Tibial nerve (tissue), 4 donors: ENCODE results near the gene SOS2. TPM values are rescaled to one million over a fixed set of nuclear protein-coding genes. Genes with fewer than 3 reads are reported as not detected.

ENCODE experiments used
- DNase-seq, 2 donors: peaks; one replicate each; pipeline ENCODE4 v3.0.0-alpha.2; 2019; ENCODE audit warnings: low spot score in 2 of 2
- H3K27ac ChIP-seq, 4 donors: fragments of 200-600 bp; sonication (generic) in 3 of 4; one replicate each; pipeline ENCODE4 v1.5.1; 2017 to 2019; ENCODE audit warnings: mild to moderate bottlenecking in 1 of 4
- H3K27me3 ChIP-seq, 2 donors: fragments of 200-600 bp; sonication (generic) in 1 of 2; one replicate each; pipeline versions ENCODE4 v1.5.1 to v1.6.0; 2017 to 2019
- H3K36me3 ChIP-seq, 3 donors: fragments of 200-600 bp; sonication (generic); one replicate each; pipeline ENCODE4 v1.5.1; 2018 to 2019
- H3K4me1 ChIP-seq, 4 donors: fragments of 200-600 bp; sonication (generic) in 3 of 4; one replicate each; pipeline ENCODE4 v1.5.1; 2017 to 2019
- H3K4me3 ChIP-seq, 4 donors: fragments of 200-600 bp; sonication (generic) in 3 of 4; one replicate each; pipeline ENCODE4 v1.5.1; 2017 to 2019; ENCODE audit warnings: mild to moderate bottlenecking in 1 of 4, moderate library complexity in 1 of 4
- H3K9me3 ChIP-seq, 4 donors: fragments of 200-600 bp; sonication (generic) in 3 of 4; one replicate each; pipeline ENCODE4 v1.5.1; 2017 to 2019
- EP300 ChIP-seq, 2 donors: sonication (generic); formaldehyde crosslinking; IDR thresholded peaks; one replicate each; pipeline ENCODE4 v1.6.1; 2017; ENCODE audit warnings: antibody characterized with exemption in 2 of 2, mild to moderate bottlenecking in 1 of 2
- POLR2A ChIP-seq, 2 donors: fragments of 450-650 bp; IDR thresholded peaks; one replicate each; pipeline ENCODE4 v1.6.1; 2017; ENCODE audit warnings: antibody characterized with exemption in 2 of 2, mild to moderate bottlenecking in 2 of 2, moderate library complexity in 2 of 2
- WGBS, 2 donors: methylation state at CpG; one replicate each; pipeline ENCODE4 v1.1.5; 2018; 5-methylcytosine and 5-hydroxymethylcytosine counted together
- total RNA-seq, 4 donors: library from RNA; depleted of rRNA; stranded (reverse); fragments of >200 nt; gene quantifications; one replicate each; pipeline ENCODE4 v1.1.0, GENCODE V29; 2016
- TF ChIP-seq, protein P1 (sequence below), 5 experiments: fragments of 200-600 bp in 3 of 5; fragments of 450-650 bp in 2 of 5; sonication (generic) in 3 of 5; IDR thresholded peaks; one replicate each; pipeline ENCODE4 v1.5.1; 2016 to 2019; ENCODE audit warnings: antibody characterized with exemption in 5 of 5, mild to moderate bottlenecking in 3 of 5, moderate library complexity in 2 of 5

The SOS2 gene
- total RNA-seq, 4 donors from 2014 or later = 30.9 to 41.5 (median 38.0) TPM

DNA sequence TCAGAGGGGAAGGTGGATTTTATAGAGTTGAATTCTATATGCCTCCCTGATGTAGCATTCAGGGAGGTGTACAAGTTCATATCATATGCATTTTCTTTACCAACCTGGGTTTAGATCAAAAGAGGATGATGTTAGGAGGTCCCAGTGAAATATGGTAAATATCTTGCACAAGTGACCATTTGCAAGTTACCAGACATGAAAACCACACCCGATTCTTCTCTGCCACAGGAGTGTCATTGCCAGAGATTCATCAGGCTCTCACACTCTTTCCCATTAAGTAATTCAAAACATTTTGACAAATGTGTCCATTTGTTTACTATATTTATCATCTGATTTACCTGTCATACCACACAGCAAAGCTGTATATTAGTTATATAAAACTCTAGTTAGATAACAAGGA, 159.0 kb downstream of the SOS2 start:
- 90 to 97% methylated on average over 1 of the region's 1 CpG for WGBS, 2 donors
- no peaks in the 10 kb centered on the region for H3K27me3 ChIP-seq
- H3K4me3 ChIP-seq = no peak overlapping the region
- H3K4me1 ChIP-seq = no peaks in the 10 kb centered on the region
- TF ChIP-seq, protein P1, sequence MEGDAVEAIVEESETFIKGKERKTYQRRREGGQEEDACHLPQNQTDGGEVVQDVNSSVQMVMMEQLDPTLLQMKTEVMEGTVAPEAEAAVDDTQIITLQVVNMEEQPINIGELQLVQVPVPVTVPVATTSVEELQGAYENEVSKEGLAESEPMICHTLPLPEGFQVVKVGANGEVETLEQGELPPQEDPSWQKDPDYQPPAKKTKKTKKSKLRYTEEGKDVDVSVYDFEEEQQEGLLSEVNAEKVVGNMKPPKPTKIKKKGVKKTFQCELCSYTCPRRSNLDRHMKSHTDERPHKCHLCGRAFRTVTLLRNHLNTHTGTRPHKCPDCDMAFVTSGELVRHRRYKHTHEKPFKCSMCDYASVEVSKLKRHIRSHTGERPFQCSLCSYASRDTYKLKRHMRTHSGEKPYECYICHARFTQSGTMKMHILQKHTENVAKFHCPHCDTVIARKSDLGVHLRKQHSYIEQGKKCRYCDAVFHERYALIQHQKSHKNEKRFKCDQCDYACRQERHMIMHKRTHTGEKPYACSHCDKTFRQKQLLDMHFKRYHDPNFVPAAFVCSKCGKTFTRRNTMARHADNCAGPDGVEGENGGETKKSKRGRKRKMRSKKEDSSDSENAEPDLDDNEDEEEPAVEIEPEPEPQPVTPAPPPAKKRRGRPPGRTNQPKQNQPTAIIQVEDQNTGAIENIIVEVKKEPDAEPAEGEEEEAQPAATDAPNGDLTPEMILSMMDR (IDR thresholded peaks at IDR 0.05) = no peak
- TF ChIP-seq EP300 (IDR thresholded peaks at IDR 0.05) (no peak), POLR2A (IDR thresholded peaks at IDR 0.05) (no peak)
- H3K9me3 ChIP-seq = no peaks in the 10 kb centered on the region
- H3K27ac ChIP-seq = no peak overlapping the region
- DNase-seq = no peak
- no peaks in the 10 kb centered on the region for H3K36me3 ChIP-seq

DNA sequence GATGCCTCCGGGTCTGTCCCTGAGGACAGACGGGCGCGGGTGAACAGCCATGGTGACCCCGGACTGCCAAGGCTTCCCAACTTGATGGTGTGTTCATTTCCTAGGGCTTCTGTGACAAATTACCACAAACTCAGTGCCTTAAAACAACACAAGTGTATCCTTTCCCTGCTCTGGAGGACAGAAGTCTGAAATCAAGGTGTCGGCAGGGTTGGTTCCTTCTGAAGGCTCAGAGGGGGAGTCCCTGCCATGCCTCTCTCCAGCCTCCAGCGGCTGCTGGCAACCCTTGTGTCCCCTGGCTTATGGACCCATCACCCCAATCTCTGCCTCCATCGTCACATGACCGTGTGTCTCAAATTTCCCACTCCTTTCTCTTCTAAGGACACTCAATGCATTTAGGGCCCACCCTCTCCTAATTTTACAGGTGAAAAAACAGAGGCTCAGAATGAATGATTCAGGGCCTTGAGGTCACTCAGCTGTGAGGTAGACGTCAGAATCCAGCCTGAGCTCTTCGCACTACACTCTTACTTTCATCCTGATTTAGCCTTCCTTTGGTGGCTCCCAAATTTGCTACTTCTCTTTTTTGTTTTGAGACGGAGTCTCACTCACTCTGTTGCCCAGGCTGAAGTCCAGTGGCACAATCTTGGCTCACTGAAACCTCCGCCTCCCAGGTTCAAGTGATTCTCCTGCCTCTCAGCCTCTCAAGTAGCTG, 160.4 kb downstream of the SOS2 start:
- H3K36me3 ChIP-seq = no peaks in the 10 kb centered on the region
- no peak overlapping the region for H3K27ac ChIP-seq
- no peak overlapping the region for H3K4me3 ChIP-seq
- WGBS, 2 donors = 79 to 80% methylated on average over 13 of the region's 13 CpGs
- H3K9me3 ChIP-seq = no peaks in the 10 kb centered on the region
- no peak for DNase-seq
- H3K27me3 ChIP-seq = no peaks in the 10 kb centered on the region
- no peaks in the 10 kb centered on the region for H3K4me1 ChIP-seq
- no peak for TF ChIP-seq EP300 (IDR thresholded peaks at IDR 0.05)
- TF ChIP-seq, protein P1 (IDR thresholded peaks at IDR 0.05) = no peak
- TF ChIP-seq POLR2A (IDR thresholded peaks at IDR 0.05) = no peak

DNA sequence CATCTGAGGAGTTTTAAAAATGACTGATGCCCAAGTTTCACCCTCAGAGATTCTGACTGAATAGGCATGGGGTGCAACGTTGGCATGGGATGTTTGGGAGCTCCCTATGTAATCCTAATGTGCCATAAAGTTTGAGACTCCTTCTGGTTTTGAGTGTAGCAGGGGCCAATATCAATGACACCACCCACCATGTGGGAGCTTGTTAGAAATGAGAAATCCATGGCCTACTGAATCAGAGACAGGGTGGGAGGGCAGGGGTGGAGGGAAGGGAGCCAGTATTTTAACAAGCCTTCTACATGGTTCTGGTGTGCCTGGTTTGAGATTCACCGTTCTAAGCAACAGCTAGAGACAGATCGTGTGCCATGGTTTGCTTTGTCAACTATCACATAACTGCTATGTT, 161.1 kb downstream of the SOS2 start:
- Histone ChIP-seq H3K9me3 (no peaks in the 10 kb centered on the region), H3K4me1 (no peaks in the 10 kb centered on the region), H3K27me3 (no peaks in the 10 kb centered on the region), H3K4me3 (no peak overlapping the region), H3K36me3 (no peaks in the 10 kb centered on the region), H3K27ac (no peak overlapping the region)
- no peak for DNase-seq
- TF ChIP-seq POLR2A (IDR thresholded peaks at IDR 0.05) (no peak), EP300 (IDR thresholded peaks at IDR 0.05) (no peak)
- TF ChIP-seq, protein P1 (IDR thresholded peaks at IDR 0.05) = no peak
- WGBS, 2 donors = 84 to 88% methylated on average over 3 of the region's 3 CpGs

DNA sequence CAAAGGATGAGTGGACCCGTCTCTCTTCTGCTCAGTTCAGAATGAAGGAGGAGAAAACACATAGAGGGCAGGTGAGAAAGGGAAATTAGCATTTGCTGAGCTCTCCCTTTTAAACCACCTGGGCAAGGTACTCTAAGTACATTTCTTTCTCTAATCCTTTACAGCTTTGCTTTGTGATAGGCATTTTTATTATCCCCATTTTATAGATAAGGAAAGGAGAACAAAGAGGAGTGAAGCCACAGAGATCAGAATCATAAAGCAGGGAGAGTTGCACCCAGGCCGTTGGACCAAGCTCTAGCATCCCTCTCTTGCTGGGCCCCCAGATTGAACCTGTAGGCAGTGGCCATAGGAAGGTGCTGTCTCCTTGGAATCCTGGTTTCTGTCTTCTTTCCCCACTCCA, 162.1 kb downstream of the SOS2 start:
- TF ChIP-seq EP300 (IDR thresholded peaks at IDR 0.05) (no peak), POLR2A (IDR thresholded peaks at IDR 0.05) (no peak)
- TF ChIP-seq, protein P1 (IDR thresholded peaks at IDR 0.05) = no peak
- WGBS, 2 donors = 52 to 55% methylated on average over 2 of the region's 2 CpGs
- H3K27ac ChIP-seq = no peak overlapping the region
- H3K4me3 ChIP-seq = no peak overlapping the region
- no peaks in the 10 kb centered on the region for H3K9me3 ChIP-seq
- peaks cover 0 to 4% (median 0%) of the 10 kb centered on the region in 4 donors for H3K4me1 ChIP-seq
- DNase-seq = no peak
- no peaks in the 10 kb centered on the region for H3K36me3 ChIP-seq
- H3K27me3 ChIP-seq = no peaks in the 10 kb centered on the region

DNA sequence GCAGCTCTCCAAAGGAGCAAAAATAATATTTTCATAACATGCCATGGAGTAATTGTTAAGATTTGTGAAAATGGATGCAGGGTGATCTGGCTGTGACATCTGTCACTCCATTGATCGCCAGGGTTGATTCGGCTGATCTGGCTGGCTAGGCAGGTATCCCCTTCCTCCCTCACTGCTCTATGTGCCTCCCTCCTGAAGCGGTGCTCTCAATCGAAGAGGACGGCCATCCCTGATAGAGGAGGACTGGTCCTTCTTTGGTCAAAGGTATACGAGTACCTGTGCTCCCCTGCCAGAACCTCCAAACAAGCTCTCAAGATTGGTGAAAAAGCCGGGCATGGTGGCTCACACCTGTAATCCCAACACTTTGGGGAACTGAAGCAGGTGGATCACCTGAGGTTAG, 162.9 kb downstream of the SOS2 start:
- TF ChIP-seq EP300 (IDR thresholded peaks at IDR 0.05) (no peak), POLR2A (IDR thresholded peaks at IDR 0.05) (no peak)
- TF ChIP-seq, protein P1 (IDR thresholded peaks at IDR 0.05) = no peak
- no peaks in the 10 kb centered on the region for H3K36me3 ChIP-seq
- no peaks in the 10 kb centered on the region for H3K27me3 ChIP-seq
- no peak for DNase-seq
- no peak overlapping the region for H3K27ac ChIP-seq
- H3K4me3 ChIP-seq = no peak overlapping the region
- H3K4me1 ChIP-seq = peaks cover 0 to 5% (median 0%) of the 10 kb centered on the region in 4 donors
- no peaks in the 10 kb centered on the region for H3K9me3 ChIP-seq
- 87 to 94% methylated on average over 7 of the region's 7 CpGs for WGBS, 2 donors
